CD4-positive, alpha-beta T cell treated with Interleukin-4 for 4 hours (primary cell): ENCODE measurements around the gene GAS2L1.
A peak's percentile ranks its signal among the peaks of the same experiment; 100 is the strongest.

Source experiments
- DNase-seq: peaks from one replicate; pipeline ENCODE4 v3.0.0-alpha.2; 2020

GAS2L1 gene

DNA sequence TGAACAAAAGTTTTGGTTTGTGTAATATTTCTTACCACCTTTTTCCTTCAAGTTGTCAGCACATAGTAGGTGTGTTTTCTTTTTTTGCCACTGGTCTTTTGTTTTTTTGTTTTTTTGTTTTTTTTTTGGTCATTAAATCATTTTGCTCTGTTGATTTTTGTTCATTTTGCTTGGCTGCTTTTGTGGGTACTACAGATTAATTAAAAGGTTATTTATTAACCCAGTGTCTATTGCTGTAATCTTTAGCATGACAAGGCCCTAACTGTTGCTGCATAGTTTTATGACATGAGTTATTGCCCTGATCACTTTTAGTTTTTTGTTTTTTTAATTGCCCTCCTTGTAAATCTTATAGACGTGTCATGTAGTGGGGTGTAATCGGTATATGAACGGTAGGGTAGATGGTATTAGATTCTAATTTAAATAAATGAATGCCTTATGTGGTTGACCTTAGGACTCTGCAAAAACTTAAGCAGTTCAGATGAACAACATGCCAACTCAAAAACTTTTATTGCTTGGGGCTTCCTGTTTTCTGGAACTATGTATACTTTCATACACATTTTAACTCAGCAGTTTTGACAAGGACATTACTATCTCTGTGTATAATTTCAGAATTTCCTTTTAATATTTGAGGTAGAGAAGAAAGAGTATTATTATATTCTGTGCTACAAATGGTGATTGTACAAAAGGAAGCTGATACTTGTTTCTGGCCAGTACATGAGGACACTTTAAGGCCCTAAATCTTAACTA lies 30.5 kb upstream of the GAS2L1 start:
- DNase-seq = no peak

DNA sequence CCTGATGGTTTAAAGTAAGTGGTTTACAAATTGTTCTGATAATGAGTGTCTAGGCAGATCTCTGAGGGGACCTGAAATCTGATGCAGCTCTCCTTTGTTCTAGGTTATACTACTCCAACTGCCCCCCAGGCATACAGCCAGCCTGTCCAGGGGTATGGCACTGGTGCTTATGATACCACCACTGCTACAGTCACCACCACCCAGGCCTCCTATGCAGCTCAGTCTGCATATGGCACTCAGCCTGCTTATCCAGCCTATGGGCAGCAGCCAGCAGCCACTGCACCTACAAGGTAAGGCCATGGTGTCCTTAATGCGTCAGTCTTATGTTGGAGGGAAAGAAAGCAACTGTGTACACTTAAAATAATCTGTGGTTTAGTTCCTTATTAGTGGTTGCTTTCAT lies 28.5 kb upstream of the GAS2L1 start:
- DNase-seq = no peak

DNA sequence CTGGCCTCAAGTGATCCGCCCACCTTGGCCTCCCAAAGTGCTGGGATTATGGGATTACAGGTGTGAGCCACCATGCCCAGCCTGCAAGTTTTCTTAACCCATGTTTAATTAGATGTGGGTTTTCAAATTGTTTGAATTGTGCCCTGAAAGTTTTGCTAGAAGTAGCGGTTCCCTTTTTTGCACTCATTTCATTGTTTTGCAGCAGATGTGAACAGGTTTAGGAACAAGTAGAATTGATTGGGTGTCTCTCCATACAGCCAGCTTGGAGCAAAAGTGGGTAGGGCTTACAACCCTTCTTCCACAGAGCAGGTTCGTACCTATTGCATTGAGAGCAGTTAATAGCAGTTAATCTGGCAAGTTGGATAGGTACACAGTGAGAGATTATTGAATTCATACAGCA lies 22.3 kb upstream of the GAS2L1 start:
- no peak for DNase-seq

DNA sequence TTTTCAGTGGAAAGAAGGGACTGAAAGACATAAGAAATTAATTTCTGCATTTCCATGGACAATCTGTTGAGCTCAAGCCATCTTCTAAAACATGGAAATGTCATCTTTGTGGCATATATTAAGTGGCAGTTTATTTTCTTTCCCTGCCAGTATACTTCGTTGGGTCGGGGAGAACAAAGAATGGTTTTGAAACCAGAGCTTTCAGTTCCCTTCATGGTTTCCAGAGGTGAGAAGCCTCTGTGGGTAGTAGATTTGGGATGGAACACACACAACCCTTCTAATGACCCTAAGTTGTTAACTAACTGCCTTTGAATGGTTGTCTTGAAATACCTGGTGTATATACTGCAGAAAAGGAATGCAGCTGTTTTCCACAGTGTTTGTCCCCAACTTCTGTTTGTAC lies 17.6 kb upstream of the GAS2L1 start:
- no peak for DNase-seq

DNA sequence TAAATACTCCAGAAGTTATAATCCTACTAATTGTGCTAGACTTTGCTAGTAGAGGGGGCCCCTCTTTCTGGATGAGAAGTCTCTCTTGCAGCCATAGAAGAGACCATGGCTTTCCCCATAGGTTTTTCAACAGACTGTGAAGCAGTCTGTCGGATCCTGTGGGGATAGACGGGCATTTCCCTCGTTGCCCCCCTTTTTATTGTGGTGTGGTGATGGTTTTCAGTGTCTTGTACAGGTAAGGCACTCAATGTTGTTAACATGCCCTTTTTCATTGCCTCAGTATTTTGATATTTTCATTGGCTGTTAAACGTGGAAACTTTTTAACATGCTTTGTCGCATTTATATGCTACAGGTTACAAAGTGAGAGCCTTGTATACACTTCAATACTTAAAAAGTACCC lies 16.4 kb upstream of the GAS2L1 start:
- DNase-seq = no peak

DNA sequence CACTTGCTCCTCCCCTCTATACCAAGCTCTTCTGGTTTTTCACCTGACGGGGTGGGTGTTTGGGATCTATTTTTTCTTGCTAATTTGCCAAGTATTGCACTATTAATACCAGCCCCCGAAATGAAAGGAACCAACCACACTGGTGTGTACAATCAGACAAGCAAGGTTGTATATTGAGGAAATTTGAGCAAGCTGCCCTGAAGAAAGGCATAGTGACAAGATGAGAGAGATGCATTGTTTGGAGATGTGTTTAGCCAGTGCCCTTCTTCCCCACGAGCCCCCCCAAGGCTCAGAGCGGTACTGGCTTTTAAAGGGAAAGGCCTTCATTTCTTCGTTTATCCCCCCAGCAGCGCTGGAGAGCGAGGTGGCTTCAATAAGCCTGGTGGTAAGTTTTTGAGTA lies 15.2 kb upstream of the GAS2L1 start:
- DNase-seq = no peak

DNA sequence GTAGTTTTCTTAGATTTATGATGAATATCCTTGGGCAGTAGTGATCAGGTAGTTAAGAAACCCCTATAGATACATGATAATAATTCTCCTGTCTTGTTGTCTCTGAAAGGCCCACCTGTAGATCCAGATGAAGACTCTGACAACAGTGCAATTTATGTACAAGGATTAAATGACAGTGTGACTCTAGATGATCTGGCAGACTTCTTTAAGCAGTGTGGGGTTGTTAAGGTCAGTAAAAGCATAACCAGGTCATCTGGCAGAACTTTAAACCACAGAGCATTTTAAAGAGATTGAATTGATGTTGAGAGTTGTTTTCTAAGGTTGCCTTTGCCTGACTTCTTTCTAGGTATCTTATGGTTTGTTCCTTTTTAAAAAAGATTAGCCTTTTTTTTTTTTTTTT lies 14.1 kb upstream of the GAS2L1 start:
- no peak for DNase-seq

DNA sequence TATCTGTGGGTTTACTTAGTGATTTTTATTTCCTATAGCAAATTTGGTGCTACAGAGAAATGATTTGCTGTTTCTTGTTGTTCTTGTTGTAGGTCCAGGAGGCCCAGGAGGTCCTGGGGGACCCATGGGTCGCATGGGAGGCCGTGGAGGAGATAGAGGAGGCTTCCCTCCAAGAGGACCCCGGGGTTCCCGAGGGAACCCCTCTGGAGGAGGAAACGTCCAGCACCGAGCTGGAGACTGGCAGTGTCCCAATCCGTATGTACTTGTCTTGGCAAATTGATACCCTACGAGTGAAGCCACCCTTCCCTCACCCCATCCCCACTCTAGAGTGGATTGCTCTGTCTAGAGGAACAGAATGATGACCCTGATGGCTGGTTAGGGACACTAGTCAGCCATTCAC lies 7.8 kb upstream of the GAS2L1 start:
- no peak for DNase-seq

DNA sequence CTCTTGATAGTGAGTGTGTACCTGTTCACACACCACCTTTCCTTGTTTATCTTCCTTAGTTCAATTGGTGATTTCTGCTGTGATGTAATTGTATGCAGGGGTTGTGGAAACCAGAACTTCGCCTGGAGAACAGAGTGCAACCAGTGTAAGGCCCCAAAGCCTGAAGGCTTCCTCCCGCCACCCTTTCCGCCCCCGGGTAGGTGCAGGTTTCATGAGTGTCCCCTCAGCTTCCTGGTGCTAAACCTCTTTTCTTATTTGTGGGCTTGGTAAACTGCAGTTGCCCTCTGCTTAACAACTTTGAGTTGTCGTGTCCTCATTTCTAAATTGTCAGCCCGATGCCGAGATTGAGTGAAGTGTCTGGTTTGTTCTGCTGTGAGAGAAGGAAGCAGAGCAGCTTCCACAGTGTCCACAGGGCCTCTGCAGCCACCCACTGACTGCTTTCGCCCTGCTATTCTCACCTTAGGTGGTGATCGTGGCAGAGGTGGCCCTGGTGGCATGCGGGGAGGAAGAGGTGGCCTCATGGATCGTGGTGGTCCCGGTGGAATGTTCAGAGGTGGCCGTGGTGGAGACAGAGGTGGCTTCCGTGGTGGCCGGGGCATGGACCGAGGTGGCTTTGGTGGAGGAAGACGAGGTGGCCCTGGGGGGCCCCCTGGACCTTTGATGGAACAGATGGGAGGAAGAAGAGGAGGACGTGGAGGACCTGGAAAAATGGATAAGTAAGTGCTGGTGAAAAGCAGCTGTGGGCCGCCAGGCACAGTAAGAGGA lies 7.1 kb upstream of the GAS2L1 start:
- DNase-seq = no peak

DNA sequence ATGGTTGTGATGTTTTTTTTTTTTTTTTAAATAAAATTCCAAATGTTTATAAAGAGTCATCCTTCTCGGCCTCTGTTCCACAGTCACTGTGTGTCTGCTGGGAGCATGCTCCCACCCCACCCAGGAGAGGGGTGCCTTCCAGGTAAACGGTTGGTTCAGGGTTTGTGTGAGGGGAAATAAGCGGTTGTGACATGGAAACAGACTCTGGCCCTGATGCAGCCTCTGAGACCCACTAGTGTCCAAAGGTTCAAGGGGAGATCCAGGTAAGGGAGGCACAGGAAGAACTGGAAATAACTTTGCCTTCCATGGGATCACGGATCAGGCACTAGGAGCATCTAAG lies 6.0 kb upstream of the GAS2L1 start:
- DNase-seq = no peak

DNA sequence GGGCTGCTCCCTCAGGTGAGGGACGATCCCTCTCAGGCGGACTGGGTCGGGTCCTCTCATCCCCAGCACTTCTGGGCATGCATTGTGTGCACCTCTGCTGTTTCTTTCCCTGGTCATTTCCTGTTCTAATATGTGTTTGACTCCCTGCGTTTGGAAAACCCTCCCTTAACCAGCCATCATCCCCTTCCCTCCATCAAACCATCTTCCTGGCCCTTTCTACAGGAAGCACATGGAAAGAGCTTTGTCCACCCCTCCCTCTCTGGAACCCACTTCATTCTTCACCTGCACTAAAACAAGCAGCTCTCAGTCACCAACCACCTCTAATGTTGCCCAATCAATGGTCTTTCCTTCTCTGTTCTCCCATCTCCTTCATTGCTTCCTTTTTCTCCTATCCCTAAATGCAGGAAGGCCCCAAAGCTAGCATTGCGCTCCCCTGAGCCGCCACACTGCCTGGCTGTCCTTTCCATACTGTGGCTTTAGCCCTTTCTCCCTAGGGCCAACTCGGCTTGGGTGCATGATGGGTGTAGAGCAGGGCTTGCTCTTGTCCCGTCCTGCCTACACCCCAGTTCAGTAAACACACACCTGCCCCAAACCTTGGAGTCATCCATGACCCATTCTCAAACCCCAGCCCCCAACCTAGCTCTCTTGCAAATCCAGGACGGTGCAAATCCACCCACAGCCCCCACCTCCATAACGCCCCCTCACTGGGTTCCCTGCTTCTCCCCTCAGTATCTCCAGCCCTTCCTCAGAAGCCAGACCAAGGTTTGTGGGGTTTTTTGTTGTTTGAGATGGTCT lies 5.4 kb upstream of the GAS2L1 start:
- no peak for DNase-seq

DNA sequence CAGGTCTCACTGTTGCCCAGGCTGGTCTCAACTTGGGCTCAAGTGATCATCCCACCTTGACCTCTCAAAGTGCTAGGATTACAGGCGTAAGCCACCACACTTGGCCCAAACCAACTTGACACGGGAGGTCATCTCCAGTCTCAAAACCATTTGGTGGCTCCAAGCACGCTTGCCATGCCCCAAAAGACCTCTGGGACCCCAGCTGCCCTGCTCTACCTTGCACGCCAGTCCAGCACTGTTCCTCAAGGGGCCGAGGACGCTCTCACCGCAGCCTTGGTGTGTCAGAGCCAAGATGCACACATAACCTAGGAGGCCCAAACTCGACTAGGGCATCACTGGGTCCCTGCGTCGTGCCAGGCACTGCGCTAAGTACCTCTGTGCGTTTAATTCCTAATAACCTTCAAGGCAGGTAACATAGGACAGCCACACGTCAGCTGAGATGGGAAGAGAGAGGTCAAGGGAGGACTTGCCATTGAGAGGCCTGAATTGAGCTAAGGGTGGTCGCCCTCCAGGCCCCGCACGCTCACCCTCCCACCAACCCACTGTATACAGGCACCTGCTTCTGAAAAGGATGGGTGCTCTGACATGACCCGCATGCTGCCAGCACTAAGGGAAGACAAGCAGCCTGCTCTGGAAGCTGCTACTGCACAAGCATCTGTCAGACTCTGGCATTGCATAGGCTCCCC lies 4.6 kb upstream of the GAS2L1 start:
- no peak for DNase-seq

DNA sequence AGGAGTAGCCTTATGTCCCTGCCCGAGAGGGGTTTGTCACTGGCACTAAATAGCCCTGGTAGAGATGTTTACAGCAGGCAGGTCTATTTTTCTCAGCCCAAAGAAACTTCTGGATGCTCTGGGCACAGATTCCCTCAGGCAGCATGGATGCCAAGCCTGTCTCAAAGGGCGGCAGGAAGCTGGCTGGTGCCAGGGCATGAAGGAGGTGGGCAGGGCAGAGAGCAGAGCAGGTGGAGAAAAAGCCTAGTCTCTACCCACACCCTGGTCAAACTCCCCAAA lies 4.1 kb upstream of the GAS2L1 start:
- no peak for DNase-seq

DNA sequence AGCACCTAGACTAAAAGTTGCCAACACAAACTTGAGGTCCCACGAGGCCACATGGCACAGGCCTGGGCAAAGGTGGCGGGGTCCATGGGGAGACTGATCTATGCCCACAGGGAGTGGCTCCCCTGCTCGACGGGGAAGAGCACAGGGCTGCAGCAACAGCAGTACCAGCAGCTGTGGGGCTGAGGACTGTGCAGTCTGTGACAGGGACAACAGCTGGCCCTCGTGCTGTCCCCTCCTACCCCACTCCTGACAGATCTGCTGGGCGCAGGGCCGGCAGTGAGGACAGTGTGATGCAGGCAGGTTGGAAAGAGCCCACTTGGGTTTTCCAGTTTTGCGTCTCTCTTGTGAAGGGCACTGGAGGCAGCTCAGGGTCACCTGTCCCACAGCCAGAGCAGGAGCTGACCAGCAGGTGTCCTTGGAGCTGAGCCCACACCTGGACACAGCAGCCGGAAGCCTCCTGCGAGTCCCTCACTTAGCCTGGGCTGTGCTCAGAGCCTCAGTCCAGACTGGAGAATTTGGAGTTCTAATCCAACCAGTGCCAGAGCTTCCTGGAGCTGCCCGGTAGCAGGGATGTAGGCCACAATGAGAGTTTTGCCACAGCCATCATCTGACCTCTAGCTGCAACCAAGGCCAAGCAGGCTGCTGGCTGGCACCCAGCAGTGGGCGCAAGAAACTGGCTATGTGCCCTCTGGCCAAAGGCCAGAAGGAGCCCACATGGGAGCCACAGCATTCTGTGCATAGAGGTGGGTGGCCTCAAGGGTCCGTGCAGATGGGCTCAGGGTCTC lies 3.6 kb upstream of the GAS2L1 start:
- DNase-seq = no peak

DNA sequence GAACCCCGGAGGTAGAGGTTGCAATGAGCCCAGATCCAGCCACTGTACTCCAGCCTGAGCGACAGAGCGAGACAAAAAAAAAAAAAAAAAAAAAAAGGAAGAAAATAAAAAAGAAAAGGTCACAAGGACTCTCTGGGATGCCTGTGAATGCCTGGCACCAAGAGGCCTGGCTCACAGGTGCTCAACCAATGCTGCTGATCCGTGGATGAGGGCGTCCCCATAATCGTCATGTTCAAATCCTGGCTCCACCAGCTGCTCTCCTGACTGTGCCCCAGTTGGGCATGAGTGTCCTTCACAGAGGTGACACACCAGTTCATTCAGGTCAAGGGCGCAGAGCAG lies 645 bp upstream of the GAS2L1 start:
- no peak for DNase-seq

DNA sequence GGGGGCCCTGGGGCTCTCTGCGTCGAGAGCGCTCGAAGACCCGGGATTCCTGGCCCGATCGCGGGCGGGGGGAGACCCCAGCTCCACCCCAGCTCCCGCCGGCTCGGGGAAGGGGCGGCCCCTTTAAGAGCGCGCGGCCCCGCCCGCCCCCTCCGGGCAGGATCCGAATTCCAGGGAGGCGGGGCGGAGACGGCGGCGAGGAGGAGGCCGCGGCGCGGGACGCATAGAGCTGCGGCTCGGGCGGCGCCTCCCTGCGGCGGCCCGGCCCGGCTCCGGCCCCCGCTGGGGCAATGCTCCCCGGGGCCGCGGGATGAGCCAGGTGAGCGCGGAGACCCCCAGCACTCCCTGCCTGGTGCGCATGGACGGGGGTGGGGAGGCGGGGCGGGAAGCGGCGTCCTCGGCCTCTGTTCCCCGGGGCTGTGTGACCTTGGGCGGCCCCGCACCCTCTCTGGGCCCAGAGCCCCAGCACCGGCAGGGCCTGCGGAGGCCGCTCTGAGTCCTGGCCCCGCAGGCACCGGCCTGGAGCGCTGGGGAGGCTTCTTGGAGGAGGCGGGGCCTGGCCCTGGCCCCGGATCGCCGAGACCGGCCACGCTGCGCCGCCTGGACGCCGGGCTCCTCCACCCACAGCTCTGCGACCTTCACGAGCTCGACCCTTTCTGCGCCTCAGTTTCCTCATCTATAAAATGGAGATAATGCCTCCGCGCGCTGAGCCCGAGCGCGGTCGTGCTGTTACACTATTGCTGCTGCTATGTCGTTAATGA lies 565 bp downstream of the GAS2L1 start:
- peak; percentile 7 for DNase-seq

DNA sequence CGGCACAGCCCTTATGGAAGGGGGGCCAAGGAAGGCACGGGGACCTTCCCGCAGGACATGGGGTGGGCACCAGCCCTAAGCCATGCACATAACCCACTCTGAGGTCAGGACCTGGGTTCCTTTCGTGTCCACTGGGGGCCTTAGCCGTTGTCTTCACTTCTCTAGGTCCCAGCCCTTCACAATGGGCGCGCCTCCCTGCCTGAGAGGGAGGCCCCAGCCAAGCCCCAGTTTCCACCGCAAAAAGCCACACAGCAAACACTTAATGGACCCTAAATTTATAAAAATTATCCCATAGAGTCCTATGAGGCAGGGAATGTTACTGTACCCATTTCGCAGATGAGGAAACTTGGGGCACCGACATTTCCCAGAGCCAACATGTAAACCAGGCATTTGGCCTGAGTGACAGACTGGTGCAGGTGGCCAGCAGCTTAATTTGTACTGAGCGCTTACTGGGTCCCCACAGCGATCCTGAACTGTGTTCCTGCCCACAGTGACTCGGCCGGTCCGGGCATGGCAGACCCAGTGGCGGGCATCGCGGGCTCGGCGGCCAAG lies 1.2 kb downstream of the GAS2L1 start:
- no peak for DNase-seq

DNA sequence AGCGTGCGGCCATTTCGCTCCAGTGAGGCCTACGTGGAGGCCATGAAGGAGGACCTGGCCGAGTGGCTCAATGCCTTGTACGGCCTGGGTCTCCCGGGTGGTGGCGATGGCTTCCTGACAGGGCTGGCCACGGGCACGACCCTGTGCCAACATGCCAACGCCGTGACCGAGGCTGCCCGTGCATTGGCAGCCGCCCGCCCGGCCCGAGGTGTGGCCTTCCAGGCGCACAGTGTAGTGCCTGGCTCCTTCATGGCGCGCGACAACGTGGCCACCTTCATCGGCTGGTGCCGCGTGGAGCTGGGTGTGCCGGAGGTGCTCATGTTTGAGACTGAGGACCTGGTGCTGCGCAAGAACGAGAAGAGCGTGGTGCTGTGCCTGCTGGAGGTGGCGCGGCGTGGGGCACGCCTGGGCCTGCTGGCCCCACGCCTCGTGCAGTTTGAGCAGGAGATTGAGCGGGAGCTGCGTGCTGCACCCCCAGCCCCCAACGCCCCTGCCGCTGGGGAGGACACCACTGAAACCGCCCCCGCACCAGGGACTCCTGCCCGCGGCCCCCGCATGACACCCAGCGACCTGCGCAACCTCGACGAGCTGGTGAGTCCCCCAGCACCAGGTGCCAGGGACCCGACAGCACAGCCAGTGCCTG lies 1.8 kb downstream of the GAS2L1 start:
- no peak for DNase-seq

DNA sequence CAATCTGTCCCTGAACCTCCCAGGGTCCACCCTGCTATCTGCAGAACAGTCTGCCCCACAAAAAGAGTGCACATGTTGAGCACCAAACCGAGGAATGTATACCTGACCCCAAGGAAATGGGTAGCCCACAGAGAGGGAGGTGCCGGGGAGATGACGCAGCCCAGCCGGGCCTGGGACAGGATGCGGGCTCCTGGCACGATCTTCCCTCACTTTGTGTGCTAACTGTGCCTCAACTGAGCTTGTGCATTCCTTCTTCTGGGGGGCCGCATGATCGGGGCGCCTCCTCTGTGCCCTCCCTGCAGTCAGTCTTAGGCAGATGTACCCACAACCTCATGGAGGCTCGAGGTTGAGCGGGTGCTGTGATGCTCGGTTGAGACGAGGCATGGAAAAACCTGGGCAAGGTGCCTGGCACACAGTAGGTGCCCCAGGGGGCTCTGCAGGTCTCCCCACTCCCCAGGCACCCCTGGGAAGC lies 2.4 kb downstream of the GAS2L1 start:
- peak; percentile 12 for DNase-seq

DNA sequence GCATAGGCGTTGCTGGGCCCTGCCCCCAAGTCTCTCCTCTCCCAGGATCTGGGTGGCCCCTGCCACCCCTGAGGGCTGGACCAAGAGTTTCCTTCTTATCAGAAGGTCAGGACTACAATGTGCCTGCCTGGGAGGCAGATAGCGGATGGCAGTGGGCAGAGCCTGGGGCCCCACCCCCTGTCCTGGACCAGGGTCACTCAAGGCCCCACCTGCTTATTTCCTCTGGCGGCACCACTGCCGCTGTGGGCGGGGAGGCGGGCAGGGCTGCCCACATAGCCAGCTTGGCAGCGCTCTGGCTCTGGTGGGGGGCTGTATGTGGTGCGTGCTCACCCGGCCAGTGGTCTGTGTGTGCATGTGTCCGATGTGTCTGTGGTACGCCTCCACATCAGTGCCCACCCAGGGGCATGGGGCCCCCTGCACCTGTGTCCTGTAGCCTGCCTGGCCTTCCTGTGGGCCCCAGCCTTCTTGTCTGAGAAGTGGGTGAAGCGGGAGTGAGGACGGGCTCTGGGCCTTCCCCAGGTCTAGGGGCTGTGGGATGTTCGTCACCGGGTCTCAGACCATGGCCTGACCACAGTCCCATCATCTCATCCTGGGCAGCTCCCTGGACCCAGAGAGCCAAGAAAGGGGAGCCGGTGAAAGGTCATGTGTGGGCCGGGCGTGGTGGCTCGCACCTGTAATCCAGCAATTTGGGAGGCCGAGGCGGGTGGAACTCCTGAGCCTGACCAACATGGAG lies 3.0 kb downstream of the GAS2L1 start:
- no peak for DNase-seq
